ENCODE results near the gene PATE1. TPM values are rescaled to one million over a fixed set of nuclear protein-coding genes. Genes with fewer than 3 reads are reported as not detected.

The PATE1 gene
- total RNA-seq, 4 donors from 2014 or later: not detected

DNA sequence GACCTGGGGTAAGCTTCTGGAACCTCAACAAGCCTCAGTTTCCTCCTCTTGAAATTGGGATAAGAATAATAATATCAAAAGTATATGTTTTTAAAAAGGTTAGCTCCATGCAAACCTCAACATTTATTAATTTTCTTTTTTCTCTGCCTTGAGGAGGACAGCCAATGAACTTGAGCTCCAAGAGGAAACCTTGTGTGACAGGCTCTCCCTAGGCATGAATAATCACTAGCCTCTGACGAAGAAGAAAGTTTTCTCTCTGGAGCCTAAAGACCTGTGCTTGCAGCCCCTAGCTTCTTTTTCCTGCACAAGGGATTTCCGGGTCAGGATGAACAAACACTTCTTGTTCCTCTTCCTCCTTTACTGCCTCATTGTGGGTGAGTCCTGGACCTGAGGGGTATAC is 41.7 kb downstream of the PATE1 start, which contains the start of gene PATE3:
TSS of gene PATE3 (plus strand) at position 301 of the 400 bp plus-strand sequence. CDS start at position 326, 25 bp downstream.
- Histone ChIP-seq H3K27ac (no peak within 1 kb of the TSS), H3K4me1 (no peaks in the 10 kb centered on the region), H3K27me3 (no peaks in the 10 kb centered on the region), H3K4me3 (no peak within 1 kb of the TSS), H3K36me3 (no peaks in the 10 kb centered on the region), H3K9me3 (no peaks in the 10 kb centered on the region)
- DNase-seq (ENCODE audit: low spot score in 2 of 2): no peak
- TF ChIP-seq POLR2AphosphoS5 (IDR thresholded peaks at IDR 0.05) (no peak), EP300 (IDR thresholded peaks at IDR 0.05) (no peak), POLR2A (IDR thresholded peaks at IDR 0.05) (no peak)
- TF ChIP-seq, protein P1, sequence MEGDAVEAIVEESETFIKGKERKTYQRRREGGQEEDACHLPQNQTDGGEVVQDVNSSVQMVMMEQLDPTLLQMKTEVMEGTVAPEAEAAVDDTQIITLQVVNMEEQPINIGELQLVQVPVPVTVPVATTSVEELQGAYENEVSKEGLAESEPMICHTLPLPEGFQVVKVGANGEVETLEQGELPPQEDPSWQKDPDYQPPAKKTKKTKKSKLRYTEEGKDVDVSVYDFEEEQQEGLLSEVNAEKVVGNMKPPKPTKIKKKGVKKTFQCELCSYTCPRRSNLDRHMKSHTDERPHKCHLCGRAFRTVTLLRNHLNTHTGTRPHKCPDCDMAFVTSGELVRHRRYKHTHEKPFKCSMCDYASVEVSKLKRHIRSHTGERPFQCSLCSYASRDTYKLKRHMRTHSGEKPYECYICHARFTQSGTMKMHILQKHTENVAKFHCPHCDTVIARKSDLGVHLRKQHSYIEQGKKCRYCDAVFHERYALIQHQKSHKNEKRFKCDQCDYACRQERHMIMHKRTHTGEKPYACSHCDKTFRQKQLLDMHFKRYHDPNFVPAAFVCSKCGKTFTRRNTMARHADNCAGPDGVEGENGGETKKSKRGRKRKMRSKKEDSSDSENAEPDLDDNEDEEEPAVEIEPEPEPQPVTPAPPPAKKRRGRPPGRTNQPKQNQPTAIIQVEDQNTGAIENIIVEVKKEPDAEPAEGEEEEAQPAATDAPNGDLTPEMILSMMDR (IDR thresholded peaks at IDR 0.05): no peak
- 64% methylated on average over 2 of the region's 2 CpGs for WGBS

DNA sequence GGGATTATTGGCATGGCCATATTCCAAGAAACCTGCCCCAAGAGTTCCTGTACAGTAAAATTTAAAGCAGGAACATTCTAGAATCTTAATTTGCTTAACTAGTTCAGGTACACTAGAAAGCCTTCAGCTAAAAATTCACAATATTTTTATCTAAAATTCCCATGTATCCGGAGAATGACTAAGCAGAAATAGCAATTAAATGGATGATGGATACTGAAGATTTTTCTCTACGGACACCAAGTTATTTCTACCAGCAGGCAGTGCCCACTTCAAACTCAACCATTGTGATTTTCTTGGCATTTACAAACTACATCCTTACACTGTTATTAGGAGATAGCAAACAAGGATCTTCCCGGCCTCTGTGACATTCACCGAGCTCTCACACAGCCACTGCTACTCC is 44.7 kb downstream of the PATE1 start:
- no peak overlapping the region for H3K27ac ChIP-seq
- no peaks in the 10 kb centered on the region for H3K36me3 ChIP-seq
- H3K4me3 ChIP-seq: no peak overlapping the region
- H3K9me3 ChIP-seq: peaks cover 8% of the 10 kb centered on the region
- H3K27me3 ChIP-seq: no peaks in the 10 kb centered on the region
- DNase-seq (ENCODE audit: low spot score in 2 of 2): no peak
- 96% methylated on average over 4 of the region's 4 CpGs for WGBS
- TF ChIP-seq EP300 (IDR thresholded peaks at IDR 0.05): no peak
- TF ChIP-seq, protein P1 (IDR thresholded peaks at IDR 0.05): no peak
- H3K4me1 ChIP-seq: no peaks in the 10 kb centered on the region

DNA sequence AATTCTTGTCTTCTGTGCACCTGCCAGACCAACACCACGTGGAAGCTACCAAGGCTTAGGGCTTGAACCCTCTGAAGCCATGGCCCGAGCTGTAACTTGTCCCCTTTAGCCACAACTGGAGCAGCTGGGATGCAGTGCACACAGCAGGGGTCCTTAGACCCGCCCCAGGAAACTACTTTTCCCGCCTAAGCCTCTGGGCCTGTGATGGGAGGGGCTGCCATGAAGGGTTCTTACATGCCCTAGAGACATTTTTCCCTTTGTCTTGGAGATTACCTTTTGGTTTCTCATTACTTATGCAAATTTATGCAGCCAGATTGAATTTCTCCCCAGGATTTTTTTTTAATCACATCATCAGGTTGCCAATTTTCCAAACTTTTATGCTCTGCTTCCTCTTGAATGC is 51.6 kb downstream of the PATE1 start:
- no peak overlapping the region for H3K27ac ChIP-seq
- WGBS: 42% methylated on average over 4 of the region's 4 CpGs
- H3K36me3 ChIP-seq: no peaks in the 10 kb centered on the region
- DNase-seq (ENCODE audit: low spot score in 2 of 2): no peak
- no peak overlapping the region for H3K4me3 ChIP-seq
- peaks cover 25% of the 10 kb centered on the region for H3K9me3 ChIP-seq
- TF ChIP-seq EP300 (IDR thresholded peaks at IDR 0.05) (no peak), POLR2A (IDR thresholded peaks at IDR 0.05) (no peak), POLR2AphosphoS5 (IDR thresholded peaks at IDR 0.05) (no peak)
- TF ChIP-seq, protein P1 (IDR thresholded peaks at IDR 0.05): no peak
- no peaks in the 10 kb centered on the region for H3K4me1 ChIP-seq
- no peaks in the 10 kb centered on the region for H3K27me3 ChIP-seq

Other genes starting within 250 kb of the PATE1 start
- gene EI24, start 176.8 kb upstream of the PATE1 start, total RNA-seq: 100 to 1,000 TPM in 2 of 4 donors, 10 to 100 TPM in 2; 58.9 to 127 (median 102) TPM
- gene STT3A, start 153.4 kb upstream of the PATE1 start, total RNA-seq: 10 to 100 TPM; 49.5 to 64.8 (median 62.8) TPM
- 1 to 10 TPM; 2.5 to 4.0 (median 3.5) TPM for gene CHEK1, start 121.1 kb upstream of the PATE1 start, total RNA-seq
- not detected for gene ACRV1, start 65.4 kb upstream of the PATE1 start, total RNA-seq
- gene PATE2, start 32.5 kb downstream of the PATE1 start, total RNA-seq: not detected
- gene PATE3, start 41.8 kb downstream of the PATE1 start, total RNA-seq: not detected
- not detected for gene PATE4, start 87.0 kb downstream of the PATE1 start, total RNA-seq
- gene HYLS1, start 141.4 kb downstream of the PATE1 start, total RNA-seq: 1 to 10 TPM; 2.4 to 3.4 (median 3.1) TPM
- gene PUS3, start 156.9 kb downstream of the PATE1 start, total RNA-seq: 10 to 100 TPM in 2 of 4 donors, 1 to 10 TPM in 2; 6.0 to 14.9 (median 10.6) TPM
- 1 to 10 TPM in 1 of 4 donors, under 1 TPM in 2, not detected in 1; 0.15 to 1.2 (median 0.32) TPM for gene DDX25, start 158.2 kb downstream of the PATE1 start, total RNA-seq
- gene VSIG10L2, start 199.8 kb downstream of the PATE1 start, total RNA-seq: 10 to 100 TPM in 1 of 4 donors, 1 to 10 TPM in 3; 2.0 to 17.2 (median 6.7) TPM

All from suprapubic skin (tissue), 4 donors.